NK-92 treated with Interleukin-12 subunit alpha and Interleukin-12 subunit beta, amount 100 ng/mL, for 24 hours (cell line): ENCODE results near the gene ITIH1.

ENCODE experiments used
- DNase-seq: peaks from one replicate; lab custom pipeline; 2025; lab: John Stamatoyannopoulos, UW

The ITIH1 gene

GRCh38 chr3:52813810-52814209 is 36.4 kb downstream of the ITIH1 start:
- DNase-seq, result no peak

DNA sequence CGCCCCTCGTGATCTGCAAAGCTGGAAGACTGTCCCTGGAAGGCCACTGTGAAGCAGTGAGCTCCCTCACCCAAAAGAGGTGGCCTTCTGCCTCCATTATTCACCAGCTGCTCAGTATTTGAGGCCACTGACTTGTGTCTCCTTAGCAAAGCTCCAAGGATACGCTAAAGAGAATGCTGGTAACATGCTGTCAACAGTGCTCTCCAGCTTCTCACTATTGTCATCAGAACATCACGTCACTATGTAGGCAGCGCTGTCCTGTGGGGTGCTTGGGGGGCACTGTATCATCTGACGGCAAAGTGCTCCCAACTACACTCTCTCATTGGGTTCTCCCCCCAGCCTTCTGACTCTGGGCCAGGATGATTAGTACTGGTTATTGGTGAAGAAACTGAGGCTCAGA is 38.8 kb downstream of the ITIH1 start:
- DNase-seq, result no peak

GRCh38 chr3:52816654-52817053 is 39.3 kb downstream of the ITIH1 start:
- DNase-seq, result no peak

- no peak for DNase-seq
These were observed 39.8 kb downstream of the ITIH1 start for GRCh38 chr3:52817221-52817620.

- no peak for DNase-seq
These were observed 40.5 kb downstream of the ITIH1 start for GRCh38 chr3:52817860-52818259.

DNA sequence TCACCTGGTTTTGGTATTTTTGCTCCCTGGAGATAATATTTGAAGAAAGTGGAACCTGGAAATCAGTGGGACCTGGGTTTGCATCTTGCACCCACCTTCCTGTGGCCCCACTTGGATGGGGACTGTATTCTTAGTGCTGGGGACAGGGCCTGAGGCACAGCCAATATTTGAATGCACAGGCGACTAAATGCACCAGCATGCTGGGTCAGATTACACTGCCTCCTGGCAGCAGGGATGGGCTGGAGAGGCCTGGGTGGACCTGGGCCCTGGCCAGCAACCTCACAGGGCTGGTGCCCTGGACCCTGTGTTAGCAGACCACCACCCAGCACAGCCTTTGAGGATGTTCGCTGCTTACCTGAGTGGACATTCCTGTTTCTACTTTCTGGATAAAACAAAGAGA is 42.5 kb downstream of the ITIH1 start:
- no peak for DNase-seq

DNA sequence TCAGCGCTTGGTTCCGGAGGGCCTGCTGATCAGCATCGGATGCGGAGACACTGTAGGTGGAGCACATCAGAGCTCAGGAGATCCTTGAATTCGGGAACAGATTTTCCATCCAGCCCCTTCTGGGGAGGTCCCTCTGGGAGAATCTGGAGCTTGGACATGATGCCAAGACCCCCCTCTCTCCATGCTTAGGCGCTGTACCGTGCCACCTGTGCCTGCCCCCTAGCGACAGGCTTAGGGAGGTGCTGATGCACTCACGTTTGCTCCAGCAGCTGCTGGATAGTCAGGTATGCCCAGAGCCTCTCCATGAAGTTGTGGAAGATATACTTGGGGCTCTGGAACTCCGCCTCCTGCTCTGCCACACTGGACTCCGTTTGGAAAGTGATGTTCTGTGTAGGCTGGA is 43.3 kb downstream of the ITIH1 start:
- DNase-seq, result peak; percentile 3

GRCh38 chr3:52822363-52822762 is 45.0 kb downstream of the ITIH1 start:
- no peak for DNase-seq

DNA sequence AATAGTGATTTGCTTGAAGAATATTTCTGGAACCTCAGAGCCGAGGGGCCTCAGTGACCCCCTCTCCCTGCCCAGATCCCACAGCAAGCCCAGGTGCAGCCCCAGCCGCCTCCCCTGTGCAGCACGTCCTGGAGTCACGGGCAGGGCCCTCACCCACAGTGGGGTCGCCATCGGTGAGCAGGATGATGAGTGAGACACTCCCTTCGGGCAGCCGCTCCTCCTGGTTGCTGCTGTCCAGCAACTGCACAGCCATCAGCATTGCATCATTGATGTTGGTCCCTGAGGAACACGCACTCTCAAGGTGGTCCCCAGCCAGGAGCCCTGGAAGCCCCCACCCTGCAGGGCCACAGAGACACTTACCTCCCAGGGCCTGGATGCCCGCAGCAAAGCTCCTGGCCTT is 46.6 kb downstream of the ITIH1 start:
- DNase-seq, result no peak

GRCh38 chr3:52827441-52827840 is 50.0 kb downstream of the ITIH1 start:
- DNase-seq, result no peak

DNA sequence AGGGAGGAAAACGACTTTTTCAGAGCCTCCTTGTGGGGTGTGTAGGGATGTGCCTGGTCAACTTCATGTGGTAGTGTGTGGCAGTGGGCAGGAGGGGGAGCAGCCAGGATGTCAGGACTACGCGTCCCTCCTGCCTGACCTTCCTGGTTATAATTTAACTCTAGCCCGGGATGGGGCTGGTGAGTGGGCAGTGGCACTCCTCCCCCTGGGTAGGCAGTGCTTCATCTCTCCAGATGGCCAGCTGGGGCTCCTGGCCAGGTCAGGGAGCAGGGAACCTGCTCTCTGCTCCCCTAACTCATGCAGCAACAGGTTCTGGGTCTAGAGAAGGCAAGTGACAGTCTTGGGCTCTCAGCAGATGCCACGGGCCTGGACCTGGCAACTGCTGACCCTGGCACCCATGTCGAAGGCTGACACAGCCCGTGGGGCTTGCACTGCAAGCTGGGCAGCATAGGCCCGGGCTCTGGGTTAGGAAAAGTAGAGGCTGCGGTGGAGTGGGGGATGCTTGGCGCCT is 50.5 kb downstream of the ITIH1 start:
- DNase-seq, result no peak

DNA sequence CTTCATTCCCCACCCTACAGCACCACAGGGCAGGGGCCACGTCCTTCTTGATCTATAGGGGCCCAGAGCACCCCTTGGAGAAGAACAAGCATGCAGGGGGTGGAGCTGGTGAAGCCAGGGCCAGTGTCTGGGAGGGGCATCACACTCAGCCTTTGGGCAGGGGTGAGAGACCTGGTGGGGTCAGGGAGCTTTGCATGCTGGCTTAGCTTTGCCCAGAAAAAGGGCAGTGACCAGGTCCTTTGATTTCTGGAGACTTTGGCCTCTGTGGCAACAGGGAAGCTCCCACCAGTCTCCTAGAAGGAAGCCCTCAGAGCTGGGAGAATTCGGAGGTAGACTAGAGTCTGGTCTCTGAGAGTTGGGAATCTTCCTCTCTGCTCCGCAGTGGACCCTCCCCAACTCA is 52.1 kb downstream of the ITIH1 start:
- DNase-seq, result no peak

DNA sequence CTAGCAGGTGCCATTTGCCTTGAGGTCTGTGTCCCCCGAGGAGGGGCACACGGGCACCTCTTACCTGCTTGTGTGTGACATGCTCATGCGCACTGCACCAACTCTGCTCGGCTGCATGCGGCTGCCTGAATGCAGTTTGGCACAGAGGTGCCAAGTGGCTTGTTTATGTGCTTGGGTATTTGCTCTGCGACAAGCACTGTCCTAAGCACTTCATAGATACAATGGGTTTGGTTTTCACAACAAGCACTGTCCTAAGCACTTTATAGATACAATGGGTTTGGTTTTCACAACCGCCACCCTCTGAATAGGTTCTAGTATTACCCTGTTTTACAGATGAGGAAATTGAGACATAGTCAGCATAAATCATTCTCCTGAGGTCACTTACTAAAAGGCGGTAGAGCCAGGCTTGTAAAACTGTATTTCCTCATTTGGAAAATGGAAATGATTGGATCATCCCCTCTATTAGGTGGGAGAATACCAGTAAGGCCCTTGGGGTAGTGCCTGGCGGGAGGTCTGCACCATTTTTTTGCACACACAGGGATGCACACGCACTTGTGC is 52.6 kb downstream of the ITIH1 start:
- no peak for DNase-seq

DNA sequence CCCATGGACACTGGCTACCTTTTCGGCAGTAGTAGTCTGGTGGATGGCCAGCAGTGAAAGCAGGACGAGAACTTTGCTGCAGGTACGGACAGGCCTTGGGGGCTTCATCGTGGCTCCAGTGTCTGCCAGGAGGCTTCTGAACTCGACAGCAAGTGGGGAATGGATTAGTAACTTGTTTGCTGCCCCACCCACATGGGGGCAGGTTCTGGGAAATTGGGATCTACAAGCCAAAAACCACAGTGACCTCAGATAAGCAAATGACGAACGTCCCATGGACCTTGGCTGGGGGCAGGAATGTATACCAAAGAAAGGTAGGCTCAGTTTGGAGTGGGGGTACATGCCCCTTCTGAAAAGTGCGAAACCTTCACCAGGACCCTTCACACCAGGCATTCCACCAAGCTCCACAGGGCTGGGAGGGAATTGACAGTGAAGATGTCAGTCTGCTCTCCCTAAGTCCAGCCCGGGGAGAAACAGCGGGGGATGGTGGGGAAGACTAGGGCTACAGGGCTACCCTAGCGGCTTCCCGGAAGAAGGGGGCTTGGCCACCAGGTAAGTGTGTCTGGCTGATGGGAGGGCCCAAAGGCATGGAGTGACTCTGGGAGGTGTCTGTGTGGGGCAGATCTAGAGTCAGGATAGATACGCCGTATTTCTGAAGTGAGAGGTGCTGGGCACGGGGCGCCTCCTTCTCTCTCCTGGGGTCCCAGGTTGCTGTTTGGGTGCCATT is 53.3 kb downstream of the ITIH1 start, which contains the start of gene ITIH4:
ITIH4 (minus strand) TSS at position 138 of the 724 bp plus-strand sequence; CDS start at position 108, 30 bp downstream.
- no peak for DNase-seq

DNA sequence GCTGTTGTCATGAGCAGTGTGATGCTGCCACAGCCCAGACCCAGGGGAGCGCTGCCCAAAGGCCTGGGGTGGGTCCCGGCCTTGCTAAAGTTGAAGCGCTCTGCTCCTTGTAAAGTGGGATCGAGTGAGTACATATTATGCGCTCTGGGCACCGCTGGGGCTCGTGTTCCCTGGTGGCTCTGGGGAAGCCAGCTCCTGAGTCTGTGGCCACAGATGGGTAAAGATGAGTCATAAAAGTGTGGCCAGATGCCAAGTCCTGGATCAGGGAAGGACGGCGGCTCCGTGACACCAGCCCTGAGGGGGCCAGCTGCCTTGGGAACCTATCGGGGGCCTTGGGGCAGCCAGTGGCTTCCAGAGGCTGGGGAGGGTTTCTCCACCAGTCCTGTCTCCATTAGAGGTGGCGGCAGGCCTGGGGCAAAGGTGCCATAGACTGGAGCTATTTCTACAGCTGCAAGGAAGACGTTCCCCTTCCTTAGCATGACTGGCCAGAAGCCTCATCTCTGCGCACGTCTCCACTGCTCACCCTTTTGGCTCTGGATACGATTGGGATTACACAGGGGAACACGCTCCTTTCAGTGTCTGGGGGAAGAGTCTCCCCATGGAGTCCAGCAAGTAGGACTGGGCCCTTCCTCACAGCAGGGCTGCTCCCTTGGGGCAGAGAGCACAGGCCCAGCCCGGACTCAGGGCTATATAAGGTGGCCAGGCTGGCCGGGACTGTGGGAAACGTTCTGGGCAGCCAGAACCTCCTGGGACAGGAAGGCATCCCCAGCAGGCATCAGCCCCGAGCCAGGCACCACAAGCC is 54.3 kb downstream of the ITIH1 start:
- DNase-seq, result no peak

DNA sequence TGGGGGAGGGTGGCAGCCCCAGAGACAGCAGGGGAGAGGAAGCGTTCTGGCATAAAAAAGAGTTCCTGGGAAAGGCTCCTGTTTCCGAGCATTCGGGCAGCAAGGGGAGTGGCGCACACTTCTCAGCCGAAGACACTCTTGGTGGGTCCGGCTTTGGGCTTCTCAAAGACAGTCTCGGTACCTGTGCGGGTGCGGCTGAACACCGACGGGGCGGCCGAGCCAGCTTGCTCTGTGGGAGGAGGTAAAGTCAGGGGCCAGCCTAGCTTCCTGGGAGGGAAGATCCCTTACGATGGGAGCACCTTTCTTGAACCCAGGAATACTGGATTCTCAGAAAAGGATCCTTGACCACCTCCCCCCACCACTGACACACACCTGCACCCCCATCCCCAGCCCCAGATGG is 55.8 kb downstream of the ITIH1 start:
- no peak for DNase-seq

DNA sequence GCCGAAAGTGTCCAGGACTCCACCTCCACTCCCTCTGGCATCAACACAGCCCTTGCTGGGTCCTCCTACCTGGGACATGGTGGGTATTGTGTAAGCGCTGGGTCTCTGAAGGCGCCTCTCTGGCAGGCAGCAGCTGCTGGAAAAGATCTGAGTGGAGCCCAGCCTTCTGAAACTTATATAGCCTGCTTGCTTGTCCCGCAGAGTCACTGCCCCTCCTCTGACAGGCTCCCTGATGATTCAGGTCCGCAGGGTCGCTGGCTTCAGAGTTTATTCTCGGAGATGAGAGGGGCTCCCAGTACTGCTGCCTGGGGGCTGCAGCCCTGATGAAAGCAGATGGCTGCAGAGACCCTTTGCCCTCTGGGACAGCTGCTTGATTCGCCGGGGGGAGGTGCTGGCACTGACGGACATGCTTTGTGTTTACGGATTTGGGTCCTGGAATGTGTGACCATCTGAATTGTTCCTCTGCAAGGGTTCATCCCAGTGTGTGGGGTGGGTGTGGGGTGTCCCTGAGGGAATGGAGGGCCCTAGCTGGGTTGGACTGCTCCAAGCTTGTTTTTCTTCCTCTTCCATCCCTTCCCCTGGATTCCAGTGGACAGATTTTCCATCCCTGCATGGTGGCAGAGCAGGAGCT is 57.6 kb downstream of the ITIH1 start, which contains the start of gene MUSTN1:
MUSTN1 (minus strand) TSS at position 149 of the 631 bp plus-strand sequence; CDS start at position 78, 71 bp downstream.
- DNase-seq, result no peak

DNA sequence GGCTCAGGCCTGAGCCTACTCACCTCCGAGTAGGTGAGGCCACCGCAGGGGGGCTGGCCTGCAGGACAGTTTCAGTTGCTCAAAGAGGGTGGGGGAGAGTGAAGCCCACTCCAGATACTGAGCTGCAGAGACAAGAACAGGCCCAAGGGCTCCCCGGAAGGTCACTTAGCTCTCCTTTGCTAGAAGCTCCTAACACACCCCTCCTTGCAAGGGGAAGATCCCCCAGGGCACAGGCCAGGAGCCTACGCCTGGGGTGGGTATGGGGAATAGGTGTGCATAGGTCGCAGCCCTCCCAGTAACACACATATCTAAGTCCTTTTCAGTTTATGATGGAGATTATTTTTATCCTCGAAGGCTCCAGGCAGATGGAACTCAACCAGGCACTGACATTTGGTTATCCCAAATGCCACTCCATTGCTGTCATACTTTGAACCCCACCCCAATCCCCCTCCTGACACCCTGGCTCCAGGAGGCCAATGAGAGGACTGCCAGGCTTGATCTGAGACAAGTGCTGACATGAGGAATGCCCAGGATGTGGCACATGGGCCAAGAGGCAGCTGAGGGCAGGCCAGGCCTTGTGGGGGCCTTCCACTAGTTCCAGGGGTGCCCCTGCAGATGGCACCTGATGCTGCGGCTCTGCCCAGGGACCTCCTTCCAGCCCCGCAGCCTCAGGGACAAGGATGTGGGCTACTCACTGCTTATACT is 58.5 kb downstream of the ITIH1 start:
- no peak for DNase-seq

GRCh38 chr3:52836471-52836845 is 59.1 kb downstream of the ITIH1 start:
- DNase-seq, result no peak

DNA sequence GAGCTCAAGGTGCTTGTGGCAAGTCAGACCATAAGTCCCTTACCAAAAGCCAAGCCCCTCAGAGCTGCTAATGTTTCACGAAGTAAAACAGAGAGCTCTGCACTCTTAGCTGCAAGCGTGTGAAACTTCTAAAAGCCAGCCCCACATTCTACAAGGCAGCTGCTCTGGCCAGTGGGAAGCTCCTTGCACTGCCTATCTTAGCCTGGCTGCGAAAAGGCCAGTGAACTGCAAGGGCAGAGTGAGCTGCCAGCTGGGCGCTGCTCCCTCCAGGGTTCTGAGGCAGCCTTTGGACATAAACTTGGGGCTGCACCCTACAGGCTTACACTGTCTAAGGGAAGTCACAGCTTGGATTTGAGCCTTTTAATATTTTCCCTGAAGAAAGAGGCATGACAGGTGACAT is 59.6 kb downstream of the ITIH1 start:
- DNase-seq, result no peak

DNA sequence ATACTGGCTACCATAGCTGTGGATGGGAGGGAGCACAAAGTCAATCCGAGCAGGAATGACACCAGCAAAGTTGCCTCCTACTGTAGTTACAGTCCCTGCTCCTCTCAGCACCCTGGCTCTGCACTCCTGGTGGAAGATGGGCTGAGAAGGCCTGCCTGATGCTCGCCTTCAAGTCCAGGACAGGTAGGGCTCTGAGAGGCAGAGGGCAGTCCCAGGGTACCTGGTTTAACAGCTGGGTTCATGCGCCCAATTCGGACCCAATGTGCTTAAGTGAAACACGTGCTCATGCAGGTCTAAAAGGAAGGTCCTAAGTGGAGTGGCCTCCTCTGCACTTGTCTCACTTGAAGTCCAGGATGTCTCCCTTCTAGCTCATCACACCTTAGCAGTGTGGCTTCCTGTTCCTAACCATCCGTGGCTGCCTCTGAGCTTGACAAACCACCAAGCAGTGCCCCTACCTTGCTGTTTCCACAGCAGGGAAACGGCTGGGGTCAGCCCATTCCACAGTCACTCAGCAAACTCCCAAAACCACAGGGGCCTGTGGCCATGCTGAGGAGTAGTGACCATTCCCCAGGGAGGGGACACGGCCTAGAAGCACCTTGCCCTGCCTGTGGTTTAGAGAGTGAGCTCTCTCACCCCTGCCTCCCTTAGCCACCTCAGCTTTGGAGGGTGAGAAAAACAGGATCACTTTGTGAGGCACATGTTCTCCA is 61.3 kb downstream of the ITIH1 start:
- peak; percentile 8 for DNase-seq
